ENCODE measurements around the gene GALNT17. TPM values are rescaled to one million over a fixed set of nuclear protein-coding genes. Genes with fewer than 3 reads are reported as not detected.

The GALNT17 gene
- total and polyA plus RNA-seq, 2 experiments from 2014 or later = 2.3 to 4.6 TPM

- Histone ChIP-seq H3K4me3 (no peak overlapping the region), H3K36me3 (no peaks in the 10 kb centered on the region), H3K27ac (no peak overlapping the region), H3K9me3 (ENCODE audit: low read depth) (no peaks in the 10 kb centered on the region), H3K27me3 (peaks cover 2% of the 10 kb centered on the region), H3K4me1 (ENCODE audit: low read depth) (no peaks in the 10 kb centered on the region)
- TF ChIP-seq CTCF (IDR thresholded peaks at IDR 0.05; ENCODE audit: low read depth, low read length) = no peak
- no peak for DNase-seq (ENCODE audit: low read depth in 1 of 2, low spot score in 1 of 2)
Observed at GRCh38 chr7:71389976-71390375, 258.0 kb downstream of the GALNT17 start.

GRCh38 chr7:71393661-71394060 is 261.7 kb downstream of the GALNT17 start:
- H3K9me3 ChIP-seq (ENCODE audit: low read depth) = no peaks in the 10 kb centered on the region
- no peak for DNase-seq (ENCODE audit: low read depth in 1 of 2, low spot score in 1 of 2)
- no peaks in the 10 kb centered on the region for H3K36me3 ChIP-seq
- no peak overlapping the region for H3K4me3 ChIP-seq
- no peak for TF ChIP-seq CTCF (IDR thresholded peaks at IDR 0.05; ENCODE audit: low read depth, low read length)
- H3K4me1 ChIP-seq (ENCODE audit: low read depth) = no peaks in the 10 kb centered on the region
- H3K27me3 ChIP-seq = no peaks in the 10 kb centered on the region
- no peak overlapping the region for H3K27ac ChIP-seq

GRCh38 chr7:71402684-71403083 is 270.7 kb downstream of the GALNT17 start:
- H3K27ac ChIP-seq = no peak overlapping the region
- TF ChIP-seq CTCF (IDR thresholded peaks at IDR 0.05; ENCODE audit: low read depth, low read length) = no peak
- no peaks in the 10 kb centered on the region for H3K4me1 ChIP-seq (ENCODE audit: low read depth)
- H3K36me3 ChIP-seq = no peaks in the 10 kb centered on the region
- no peaks in the 10 kb centered on the region for H3K9me3 ChIP-seq (ENCODE audit: low read depth)
- no peak overlapping the region for H3K4me3 ChIP-seq
- H3K27me3 ChIP-seq = no peaks in the 10 kb centered on the region
- DNase-seq (ENCODE audit: low read depth in 1 of 2, low spot score in 1 of 2) = no peak

- no peak overlapping the region for H3K27ac ChIP-seq
- no peak for DNase-seq (ENCODE audit: low read depth in 1 of 2, low spot score in 1 of 2)
- H3K4me3 ChIP-seq = no peak overlapping the region
- no peaks in the 10 kb centered on the region for H3K9me3 ChIP-seq (ENCODE audit: low read depth)
- no peak for TF ChIP-seq CTCF (IDR thresholded peaks at IDR 0.05; ENCODE audit: low read depth, low read length)
- H3K36me3 ChIP-seq = no peaks in the 10 kb centered on the region
- H3K4me1 ChIP-seq (ENCODE audit: low read depth) = no peaks in the 10 kb centered on the region
- H3K27me3 ChIP-seq = no peaks in the 10 kb centered on the region
Observed at GRCh38 chr7:71403202-71403946, 271.4 kb downstream of the GALNT17 start.

- H3K27me3 ChIP-seq = no peaks in the 10 kb centered on the region
- no peak for TF ChIP-seq CTCF (IDR thresholded peaks at IDR 0.05; ENCODE audit: low read depth, low read length)
- no peaks in the 10 kb centered on the region for H3K36me3 ChIP-seq
- no peak overlapping the region for H3K27ac ChIP-seq
- no peaks in the 10 kb centered on the region for H3K9me3 ChIP-seq (ENCODE audit: low read depth)
- H3K4me1 ChIP-seq (ENCODE audit: low read depth) = no peaks in the 10 kb centered on the region
- no peak overlapping the region for H3K4me3 ChIP-seq
- DNase-seq (ENCODE audit: low read depth in 1 of 2, low spot score in 1 of 2) = no peak
Observed at GRCh38 chr7:71404726-71405345, 272.9 kb downstream of the GALNT17 start.
